Esophagus squamous epithelium (tissue), 5 donors: Measurements from ENCODE around the gene ACAN. TPM values are rescaled to one million over a fixed set of nuclear protein-coding genes. Genes with fewer than 3 reads are reported as not detected.

Experiments
- DNase-seq: peaks from one replicate; lab custom pipeline; 2025; lab: John Stamatoyannopoulos, UW
- H3K27ac ChIP-seq, 4 donors: fragments of 200-600 bp; sonication (generic); one replicate each; pipeline ENCODE4 v1.5.1; 2016 to 2019; ENCODE audit warnings: mild to moderate bottlenecking in 1 of 4
- H3K27me3 ChIP-seq, 4 donors: fragments of 200-600 bp; sonication (generic); 1 replicate in 3 of 4; 2 replicates in 1 of 4; pipeline versions ENCODE4 v1.5.1 to v1.6.0; 2017 to 2021; ENCODE audit warnings: antibody characterized with exemption in 1 of 4
- H3K36me3 ChIP-seq, 3 donors: fragments of 200-600 bp; sonication (generic); one replicate each; pipeline ENCODE4 v1.5.1; 2016 to 2019
- H3K4me1 ChIP-seq, 3 donors: fragments of 200-600 bp; sonication (generic); one replicate each; pipeline ENCODE4 v1.5.1; 2017 to 2019
- H3K4me3 ChIP-seq, 4 donors: fragments of 200-600 bp; sonication (generic); 1 replicate in 3 of 4; 2 replicates in 1 of 4; pipeline ENCODE4 v1.5.1; 2016 to 2019; ENCODE audit warnings: mild to moderate bottlenecking in 2 of 4, moderate library complexity in 1 of 4
- H3K9me3 ChIP-seq, 3 donors: fragments of 200-600 bp; sonication (generic); one replicate each; pipeline ENCODE4 v1.5.1; 2016 to 2019
- POLR2A ChIP-seq, 4 donors: fragments of 450-650 bp; IDR thresholded peaks; one replicate each; pipeline ENCODE4 v1.6.1; 2017; ENCODE audit warnings: antibody characterized with exemption in 4 of 4, mild to moderate bottlenecking in 4 of 4, moderate library complexity in 3 of 4
- WGBS, 2 donors: methylation state at CpG; one replicate each; pipeline ENCODE4 v1.1.5; 2018; 5-methylcytosine and 5-hydroxymethylcytosine counted together
- intact Hi-C: fragments of 100-400 bp; cut with DNase I; formaldehyde crosslinking; loops from one replicate; pipeline ENCODE4 v1.15.0; 2022
- total RNA-seq, 4 donors: library from RNA; depleted of rRNA; stranded (reverse); fragments of >200 nt; gene quantifications; one replicate each; pipeline ENCODE4 v1.1.0, GENCODE V29; 2016
- TF ChIP-seq, protein P1 (sequence below), 6 experiments: fragments of 450-650 bp in 4 of 6; fragments of 200-600 bp in 2 of 6; sonication (generic) in 2 of 6; IDR thresholded peaks; one replicate each; pipeline ENCODE4 v1.5.1; 2016 to 2019; ENCODE audit warnings: antibody characterized with exemption in 6 of 6, mild to moderate bottlenecking in 4 of 6, moderate library complexity in 4 of 6
- donor health status: DM: yes; HTN: yes; CAD: no.

The ACAN gene
- total RNA-seq, 4 donors from 2014 or later, result 0.34 to 2.6 (median 0.76) TPM; not detected in 1

GRCh38 chr15:88891540-88892254 lies 88.5 kb downstream of the ACAN start:
- 79 to 100% methylated on average over 2 to 3 of the region's 7 CpGs for WGBS, 2 donors
- Histone ChIP-seq H3K4me1 (peaks cover 17 to 29% (median 23%) of the 10 kb centered on the region in 3 donors), H3K27me3 (peaks cover 0 to 25% (median 0%) of the 10 kb centered on the region in 4 donors), H3K4me3 (no peak overlapping the region), H3K36me3 (no peaks in the 10 kb centered on the region), H3K9me3 (no peaks in the 10 kb centered on the region), H3K27ac (no peak overlapping the region)
- intact Hi-C loops, result no loop called here
- no peak for DNase-seq
- TF ChIP-seq, protein P1, sequence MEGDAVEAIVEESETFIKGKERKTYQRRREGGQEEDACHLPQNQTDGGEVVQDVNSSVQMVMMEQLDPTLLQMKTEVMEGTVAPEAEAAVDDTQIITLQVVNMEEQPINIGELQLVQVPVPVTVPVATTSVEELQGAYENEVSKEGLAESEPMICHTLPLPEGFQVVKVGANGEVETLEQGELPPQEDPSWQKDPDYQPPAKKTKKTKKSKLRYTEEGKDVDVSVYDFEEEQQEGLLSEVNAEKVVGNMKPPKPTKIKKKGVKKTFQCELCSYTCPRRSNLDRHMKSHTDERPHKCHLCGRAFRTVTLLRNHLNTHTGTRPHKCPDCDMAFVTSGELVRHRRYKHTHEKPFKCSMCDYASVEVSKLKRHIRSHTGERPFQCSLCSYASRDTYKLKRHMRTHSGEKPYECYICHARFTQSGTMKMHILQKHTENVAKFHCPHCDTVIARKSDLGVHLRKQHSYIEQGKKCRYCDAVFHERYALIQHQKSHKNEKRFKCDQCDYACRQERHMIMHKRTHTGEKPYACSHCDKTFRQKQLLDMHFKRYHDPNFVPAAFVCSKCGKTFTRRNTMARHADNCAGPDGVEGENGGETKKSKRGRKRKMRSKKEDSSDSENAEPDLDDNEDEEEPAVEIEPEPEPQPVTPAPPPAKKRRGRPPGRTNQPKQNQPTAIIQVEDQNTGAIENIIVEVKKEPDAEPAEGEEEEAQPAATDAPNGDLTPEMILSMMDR (IDR thresholded peaks at IDR 0.05), result no peak
- no peak for TF ChIP-seq POLR2A (IDR thresholded peaks at IDR 0.05)

DNA sequence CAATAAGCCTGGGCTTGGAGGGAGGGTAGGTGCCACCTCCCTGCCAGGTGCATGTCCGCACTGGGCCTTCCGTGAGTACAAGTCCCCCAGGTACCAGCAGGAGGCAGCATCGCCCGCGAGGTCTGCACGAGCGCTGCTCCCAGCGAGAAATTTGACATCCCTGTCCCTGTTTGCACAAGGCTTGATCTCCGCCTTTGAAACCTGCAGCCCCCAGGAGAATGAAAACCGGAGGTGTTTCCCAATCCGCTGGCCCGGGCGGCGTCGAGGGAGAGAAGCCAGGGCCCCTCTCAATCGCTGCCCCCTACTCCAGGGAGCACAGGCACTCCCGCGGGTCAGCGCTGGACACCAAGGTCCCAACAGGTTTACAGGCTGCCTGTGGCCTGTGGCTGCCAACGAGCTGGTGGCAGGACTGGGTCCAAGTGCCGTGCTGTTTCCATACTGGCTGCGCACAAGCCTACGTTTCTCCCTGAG lies 91.1 kb downstream of the ACAN start:
- Histone ChIP-seq H3K36me3 (peaks cover 0 to 9% (median 0%) of the 10 kb centered on the region in 3 donors), H3K4me3 (peak overlapping the region; percentile 52 to 87 (median 60)), H3K9me3 (no peaks in the 10 kb centered on the region), H3K4me1 (peaks cover 29 to 48% (median 36%) of the 10 kb centered on the region in 3 donors), H3K27me3 (peaks cover 0 to 25% (median 0%) of the 10 kb centered on the region in 4 donors), H3K27ac (peak overlapping the region; percentile 46 to 53 (median 50))
- no peak for DNase-seq
- intact Hi-C loops, result no loop called here
- 0% methylated on average over 1 of the region's 23 CpGs; no CpG with 5 or more reads in 1 of the 2 donors for WGBS, 2 donors
- no peak for TF ChIP-seq POLR2A (IDR thresholded peaks at IDR 0.05)
- TF ChIP-seq, protein P1 (IDR thresholded peaks at IDR 0.05), result peak; percentile 43 to 90 (median 74)

- DNase-seq, result no peak
- no peak for TF ChIP-seq POLR2A (IDR thresholded peaks at IDR 0.05)
- TF ChIP-seq, protein P1 (IDR thresholded peaks at IDR 0.05), result no peak
- Histone ChIP-seq H3K27ac (peak within 1 kb of the TSS; percentile 46 to 53 (median 50)), H3K4me1 (peaks cover 29 to 48% (median 36%) of the 10 kb centered on the region in 3 donors), H3K36me3 (peaks cover 0 to 15% (median 0%) of the 10 kb centered on the region in 3 donors), H3K9me3 (no peaks in the 10 kb centered on the region), H3K4me3 (peak within 1 kb of the TSS; percentile 52 to 87 (median 60)), H3K27me3 (peaks cover 0 to 25% (median 0%) of the 10 kb centered on the region in 4 donors)
- WGBS, 2 donors, result 0% methylated on average over 1 of the region's 70 CpGs
- intact Hi-C loops, result no loop called here
Observed at GRCh38 chr15:88894819-88895767, 91.9 kb downstream of the ACAN start, which contains the start of gene HAPLN3. HAPLN3 (minus strand) TSS chr15:88895544; CDS start chr15:88887298, 8,246 bp downstream.

DNA sequence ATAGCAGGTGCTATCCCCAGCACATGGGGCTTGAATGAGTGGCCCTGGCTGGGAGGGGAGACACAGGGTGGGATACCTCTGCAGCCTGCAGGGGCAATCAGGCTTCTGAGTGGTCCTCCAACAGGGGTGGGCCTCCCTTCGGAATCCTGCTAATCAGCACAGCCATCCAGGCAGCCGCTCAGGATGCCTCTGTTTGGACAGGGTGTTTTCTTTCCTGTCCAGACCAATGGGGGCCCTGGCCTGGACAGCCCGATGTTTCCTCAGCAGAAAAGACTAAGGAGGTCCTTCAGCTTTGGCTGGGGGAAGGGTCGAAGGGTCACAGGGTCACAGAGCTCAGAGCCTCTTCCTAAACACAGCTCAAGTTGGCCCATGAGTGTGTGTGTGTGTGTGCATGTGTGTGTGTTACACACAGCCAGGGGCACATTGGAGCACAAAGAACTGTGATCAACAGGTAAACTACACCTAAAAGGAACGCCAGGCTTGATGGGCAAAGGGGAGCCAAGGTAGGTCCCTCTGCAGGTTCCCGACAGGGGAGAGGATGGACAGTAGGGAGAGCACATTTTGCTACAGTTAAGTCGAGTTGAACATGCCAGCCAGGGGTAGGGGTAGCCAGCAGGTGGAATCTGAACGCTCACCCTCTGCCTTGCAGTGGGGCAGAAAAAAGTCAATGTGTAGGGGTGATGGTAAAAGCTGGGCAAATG lies 93.2 kb downstream of the ACAN start:
- Histone ChIP-seq H3K27ac (peak overlapping the region in 3 of 4 donors; percentile 65 to 73 (median 72)), H3K4me1 (peaks cover 29 to 52% (median 36%) of the 10 kb centered on the region in 3 donors), H3K36me3 (peaks cover 0 to 25% (median 4%) of the 10 kb centered on the region in 3 donors), H3K9me3 (no peaks in the 10 kb centered on the region), H3K4me3 (no peak overlapping the region), H3K27me3 (peaks cover 0 to 25% (median 0%) of the 10 kb centered on the region in 4 donors)
- TF ChIP-seq POLR2A (IDR thresholded peaks at IDR 0.05), result no peak
- TF ChIP-seq, protein P1 (IDR thresholded peaks at IDR 0.05), result no peak
- no peak for DNase-seq
- intact Hi-C loops, result no loop called here
- 55 to 78% methylated on average over 5 to 7 of the region's 8 CpGs for WGBS, 2 donors
